ENCODE measurements around the gene MED12.

DNA sequence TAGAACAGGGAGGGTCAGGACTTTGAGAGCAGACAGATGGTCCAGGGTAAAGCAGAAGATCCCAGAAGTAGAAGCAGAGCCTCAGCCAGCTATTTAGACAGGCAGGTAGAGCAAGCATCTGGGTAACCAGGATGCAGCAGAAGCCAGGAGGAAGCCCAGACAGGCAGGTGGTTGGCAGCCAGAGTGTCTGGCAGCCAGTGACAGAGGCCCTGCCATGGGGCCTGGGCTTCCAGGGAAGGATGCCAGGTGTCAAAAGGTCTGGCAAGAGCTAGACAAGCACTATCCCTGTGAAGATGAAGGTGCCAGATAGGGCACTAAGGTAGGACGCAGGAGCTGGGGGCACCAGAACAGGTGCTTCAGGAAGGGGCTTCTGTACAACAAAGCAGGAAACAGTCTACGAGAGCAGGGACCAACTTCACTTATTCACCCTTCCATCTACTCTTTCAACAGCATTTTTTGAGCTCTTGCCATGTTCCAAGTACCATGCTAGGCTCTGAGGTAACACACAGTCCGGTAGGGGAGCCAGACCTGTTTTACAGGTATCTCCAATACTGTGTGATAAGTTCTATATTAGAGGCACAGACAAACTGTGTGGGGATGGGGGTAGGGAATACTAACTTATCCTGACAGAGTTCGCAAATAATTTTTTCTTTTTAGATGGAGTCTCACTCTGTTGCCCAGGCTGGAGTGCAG, 66.6 kb downstream of the MED12 start:
- no peak for TF ChIP-seq CTCF (IDR thresholded peaks at IDR 0.05; ENCODE audit: low read depth, low read length)
- TF ChIP-seq POLR2A (IDR thresholded peaks at IDR 0.05; ENCODE audit: extremely low read depth, insufficient read length): no peak
- TF ChIP-seq, protein P1, sequence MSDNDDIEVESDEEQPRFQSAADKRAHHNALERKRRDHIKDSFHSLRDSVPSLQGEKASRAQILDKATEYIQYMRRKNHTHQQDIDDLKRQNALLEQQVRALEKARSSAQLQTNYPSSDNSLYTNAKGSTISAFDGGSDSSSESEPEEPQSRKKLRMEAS (IDR thresholded peaks at IDR 0.05; ENCODE audit: low read depth, low read length): no peak

Measured in NB4 (cell line).